ENCODE measurements around the gene TLR5. TPM values are rescaled to one million over a fixed set of nuclear protein-coding genes. Genes with fewer than 3 reads are reported as not detected.
"Not testable (repeated sequence)": the region's sequence is repeated elsewhere in the genome, so short reads cannot be mapped to it uniquely, and the experiment has no call there.

TLR5 gene
- total and polyA plus RNA-seq, 4 donors = 3.0 to 5.3 (median 3.9) TPM

DNA sequence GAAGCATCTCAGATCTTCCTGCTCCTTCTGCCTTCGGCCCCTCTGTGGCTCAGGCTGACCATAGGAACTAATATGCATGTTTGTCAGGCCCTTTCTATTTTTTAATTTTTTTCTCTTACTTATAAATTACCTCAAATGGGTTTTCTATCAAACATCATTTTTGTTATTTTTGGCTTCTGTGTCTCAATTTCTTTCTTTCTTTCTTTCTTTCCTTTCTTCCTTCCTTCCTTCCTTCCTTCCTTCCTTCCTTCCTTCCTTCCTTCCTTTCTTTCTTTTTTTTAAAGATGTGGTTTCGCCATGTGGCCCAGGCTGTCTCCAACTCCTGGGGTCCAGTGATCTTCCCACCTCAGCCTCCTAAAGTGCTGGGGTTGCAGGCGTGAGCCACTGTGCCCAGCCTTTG lies 36.2 kb upstream of the TLR5 start:
- WGBS (ENCODE audit: insufficient coverage) = no CpG with 5 or more reads among the region's 3 CpGs
- Histone ChIP-seq H3K27ac (ENCODE audit: low read depth, low read length) (no peak overlapping the region), H3K27me3 (ENCODE audit: control insufficient read depth, insufficient read depth, low read length) (no peaks in the 10 kb centered on the region), H3K4me3 (ENCODE audit: low read depth, low read length) (no peak overlapping the region), H3K4me1 (ENCODE audit: control insufficient read depth, insufficient read depth, low read length) (peaks cover 5% of the 10 kb centered on the region), H3K9me3 (ENCODE audit: control insufficient read depth, insufficient read depth, low read length) (no peaks in the 10 kb centered on the region), H3K36me3 (ENCODE audit: control insufficient read depth, insufficient read depth, low read length) (no peaks in the 10 kb centered on the region)
- no peak for DNase-seq (ENCODE audit: low read depth in 4 of 6, low spot score in 6 of 6)

DNA sequence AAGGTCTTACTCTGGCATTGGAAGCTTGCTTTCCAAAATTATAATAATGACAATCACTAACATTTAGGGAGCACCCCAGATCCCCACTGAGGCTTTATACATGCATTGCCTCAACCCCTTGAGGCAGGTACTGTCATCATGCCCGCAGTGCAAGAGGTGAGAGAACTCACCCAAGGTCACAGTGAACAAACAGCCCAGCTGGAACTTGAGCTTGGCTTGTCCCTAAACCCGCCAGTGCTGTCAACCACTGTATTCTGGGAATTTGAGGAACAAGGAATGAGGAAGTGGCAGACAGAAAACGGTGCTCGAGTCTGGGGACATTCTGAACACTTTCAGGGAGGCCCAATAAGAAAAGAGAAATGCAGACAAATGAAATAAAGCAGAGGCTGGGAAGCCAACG lies 34.6 kb upstream of the TLR5 start:
- H3K4me3 ChIP-seq (ENCODE audit: low read depth, low read length) = no peak overlapping the region
- no peaks in the 10 kb centered on the region for H3K9me3 ChIP-seq (ENCODE audit: control insufficient read depth, insufficient read depth, low read length)
- 80% methylated on average over 1 of the region's 5 CpGs for WGBS (ENCODE audit: insufficient coverage)
- H3K36me3 ChIP-seq (ENCODE audit: control insufficient read depth, insufficient read depth, low read length) = no peaks in the 10 kb centered on the region
- no peak for DNase-seq (ENCODE audit: low read depth in 4 of 6, low spot score in 6 of 6)
- H3K27ac ChIP-seq (ENCODE audit: low read depth, low read length) = no peak overlapping the region
- no peaks in the 10 kb centered on the region for H3K27me3 ChIP-seq (ENCODE audit: control insufficient read depth, insufficient read depth, low read length)
- peaks cover 5% of the 10 kb centered on the region for H3K4me1 ChIP-seq (ENCODE audit: control insufficient read depth, insufficient read depth, low read length)

DNA sequence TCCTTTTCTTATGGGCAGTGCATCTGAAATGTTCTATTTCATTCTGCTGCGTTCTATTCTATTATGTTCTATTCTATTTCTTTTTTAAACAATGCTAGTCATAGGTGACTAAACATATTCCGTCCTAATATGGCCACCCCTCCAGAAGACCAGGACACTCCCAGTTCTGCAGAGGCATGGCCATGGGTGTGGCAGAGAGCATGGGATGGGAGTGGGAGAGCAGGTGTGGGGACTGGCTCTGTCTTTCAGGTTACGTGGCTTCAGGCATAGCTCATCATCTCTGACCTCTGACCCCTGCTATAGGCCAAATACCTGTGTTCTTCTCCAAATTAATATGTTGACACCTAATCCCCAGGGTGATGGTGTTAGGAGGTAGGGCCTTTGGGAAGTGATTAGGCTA lies 33.4 kb upstream of the TLR5 start:
- Histone ChIP-seq H3K36me3 (ENCODE audit: control insufficient read depth, insufficient read depth, low read length) (no peaks in the 10 kb centered on the region), H3K27me3 (ENCODE audit: control insufficient read depth, insufficient read depth, low read length) (no peaks in the 10 kb centered on the region), H3K9me3 (ENCODE audit: control insufficient read depth, insufficient read depth, low read length) (no peaks in the 10 kb centered on the region), H3K4me3 (ENCODE audit: low read depth, low read length) (no peak overlapping the region), H3K4me1 (ENCODE audit: control insufficient read depth, insufficient read depth, low read length) (peaks cover 5% of the 10 kb centered on the region), H3K27ac (ENCODE audit: low read depth, low read length) (no peak overlapping the region)
- no peak for DNase-seq (ENCODE audit: low read depth in 4 of 6, low spot score in 6 of 6)
- no CpG with 5 or more reads among the region's 3 CpGs for WGBS (ENCODE audit: insufficient coverage)

DNA sequence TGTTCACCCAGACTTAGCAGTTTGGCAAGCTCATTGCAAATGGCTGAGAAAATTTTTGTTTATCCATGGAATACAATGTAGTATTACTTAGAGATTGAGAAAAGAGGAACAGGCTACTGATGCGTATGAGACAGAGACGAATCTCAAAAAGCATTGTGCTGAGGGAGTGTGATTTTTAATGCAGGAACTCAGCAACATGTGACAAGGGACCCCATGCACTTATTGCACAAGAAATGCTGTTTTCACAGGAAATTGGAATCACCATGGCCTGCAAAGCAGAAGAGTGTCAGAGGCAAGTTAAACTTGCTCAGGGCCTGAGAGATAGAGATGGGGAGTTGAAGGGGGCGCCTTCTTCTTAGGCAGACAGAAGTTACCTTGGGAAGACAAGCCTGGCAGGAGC lies 32.6 kb upstream of the TLR5 start:
- no peak overlapping the region for H3K27ac ChIP-seq (ENCODE audit: low read depth, low read length)
- H3K36me3 ChIP-seq (ENCODE audit: control insufficient read depth, insufficient read depth, low read length) = no peaks in the 10 kb centered on the region
- no peak overlapping the region for H3K4me3 ChIP-seq (ENCODE audit: low read depth, low read length)
- no peaks in the 10 kb centered on the region for H3K27me3 ChIP-seq (ENCODE audit: control insufficient read depth, insufficient read depth, low read length)
- H3K4me1 ChIP-seq (ENCODE audit: control insufficient read depth, insufficient read depth, low read length) = no peaks in the 10 kb centered on the region
- DNase-seq (ENCODE audit: low read depth in 4 of 6, low spot score in 6 of 6) = no peak
- WGBS (ENCODE audit: insufficient coverage) = 85% methylated on average over 3 of the region's 3 CpGs
- no peaks in the 10 kb centered on the region for H3K9me3 ChIP-seq (ENCODE audit: control insufficient read depth, insufficient read depth, low read length)

DNA sequence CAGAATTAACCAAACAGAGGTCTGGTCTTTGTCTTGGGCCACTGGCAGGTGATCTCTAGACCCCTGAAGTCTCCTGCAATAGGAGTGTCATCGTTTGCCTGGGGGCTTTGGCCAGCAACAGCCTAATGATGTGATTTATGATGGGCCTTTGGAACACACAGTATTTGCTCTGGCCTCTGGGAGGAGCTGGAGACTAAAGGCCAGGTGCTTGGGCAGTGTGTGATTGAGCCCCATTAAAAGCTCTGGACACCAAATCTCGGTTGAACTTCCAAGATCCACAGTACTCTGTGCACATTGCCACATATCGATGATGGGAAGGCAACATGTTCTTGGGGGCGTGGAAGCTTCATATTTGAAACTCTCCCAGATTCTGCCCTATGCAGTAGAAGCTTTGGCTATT lies 32.0 kb upstream of the TLR5 start:
- Histone ChIP-seq H3K9me3 (ENCODE audit: control insufficient read depth, insufficient read depth, low read length) (no peaks in the 10 kb centered on the region), H3K4me1 (ENCODE audit: control insufficient read depth, insufficient read depth, low read length) (no peaks in the 10 kb centered on the region), H3K36me3 (ENCODE audit: control insufficient read depth, insufficient read depth, low read length) (no peaks in the 10 kb centered on the region), H3K4me3 (ENCODE audit: low read depth, low read length) (no peak overlapping the region), H3K27me3 (ENCODE audit: control insufficient read depth, insufficient read depth, low read length) (no peaks in the 10 kb centered on the region), H3K27ac (ENCODE audit: low read depth, low read length) (no peak overlapping the region)
- 62% methylated on average over 3 of the region's 4 CpGs for WGBS (ENCODE audit: insufficient coverage)
- no peak for DNase-seq (ENCODE audit: low read depth in 4 of 6, low spot score in 6 of 6)

DNA sequence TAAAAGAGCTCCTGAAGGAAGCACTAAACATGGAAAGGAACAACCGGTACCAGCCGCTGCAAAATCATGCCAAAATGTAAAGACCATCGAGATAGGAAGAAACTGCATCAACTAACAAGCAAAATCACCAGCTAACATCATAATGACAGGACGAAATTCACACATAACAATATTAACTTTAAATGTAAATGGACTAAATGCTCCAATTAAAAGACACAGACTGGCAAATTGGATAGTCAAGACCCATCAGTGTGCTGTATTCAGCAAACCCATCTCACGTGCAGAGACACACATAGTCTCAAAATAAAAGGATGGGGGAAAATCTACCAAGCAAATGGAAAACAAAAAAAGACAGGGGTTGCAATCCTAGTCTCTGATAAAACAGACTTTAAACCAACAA lies 26.4 kb upstream of the TLR5 start:
- H3K36me3 ChIP-seq (ENCODE audit: control insufficient read depth, insufficient read depth, low read length); H3K27me3 ChIP-seq (ENCODE audit: control insufficient read depth, insufficient read depth, low read length); H3K9me3 ChIP-seq (ENCODE audit: control insufficient read depth, insufficient read depth, low read length); H3K4me1 ChIP-seq (ENCODE audit: control insufficient read depth, insufficient read depth, low read length); H3K27ac ChIP-seq (ENCODE audit: low read depth, low read length); H3K4me3 ChIP-seq (ENCODE audit: low read depth, low read length); DNase-seq (ENCODE audit: low read depth in 4 of 6, low spot score in 6 of 6): not testable (repeated sequence)
- no CpG with 5 or more reads among the region's 5 CpGs for WGBS (ENCODE audit: insufficient coverage)

DNA sequence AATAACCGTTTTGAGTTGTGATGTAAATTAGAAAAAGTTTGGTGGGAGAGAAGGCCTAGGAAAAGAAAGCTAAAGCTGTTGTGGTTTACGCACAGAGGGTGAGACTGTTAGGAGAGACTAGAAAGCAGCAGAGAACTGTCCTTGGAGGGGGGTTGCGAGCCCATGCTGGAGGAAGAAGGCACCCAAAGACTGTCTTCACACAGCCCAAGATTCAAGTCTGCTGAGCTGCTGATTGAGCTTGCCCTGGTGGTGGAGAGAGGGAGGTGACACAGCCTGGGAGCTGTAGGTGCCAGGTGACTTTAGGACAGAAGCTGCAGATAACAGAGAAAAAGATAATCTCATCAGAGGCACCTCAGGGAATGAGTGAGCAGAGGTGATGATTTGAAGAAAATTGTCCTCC lies 18.3 kb upstream of the TLR5 start:
- Histone ChIP-seq H3K36me3 (ENCODE audit: control insufficient read depth, insufficient read depth, low read length) (no peaks in the 10 kb centered on the region), H3K27ac (ENCODE audit: low read depth, low read length) (no peak overlapping the region), H3K9me3 (ENCODE audit: control insufficient read depth, insufficient read depth, low read length) (no peaks in the 10 kb centered on the region), H3K4me3 (ENCODE audit: low read depth, low read length) (no peak overlapping the region), H3K4me1 (ENCODE audit: control insufficient read depth, insufficient read depth, low read length) (no peaks in the 10 kb centered on the region), H3K27me3 (ENCODE audit: control insufficient read depth, insufficient read depth, low read length) (no peaks in the 10 kb centered on the region)
- 83% methylated on average over 2 of the region's 3 CpGs for WGBS (ENCODE audit: insufficient coverage)
- no peak for DNase-seq (ENCODE audit: low read depth in 4 of 6, low spot score in 6 of 6)

DNA sequence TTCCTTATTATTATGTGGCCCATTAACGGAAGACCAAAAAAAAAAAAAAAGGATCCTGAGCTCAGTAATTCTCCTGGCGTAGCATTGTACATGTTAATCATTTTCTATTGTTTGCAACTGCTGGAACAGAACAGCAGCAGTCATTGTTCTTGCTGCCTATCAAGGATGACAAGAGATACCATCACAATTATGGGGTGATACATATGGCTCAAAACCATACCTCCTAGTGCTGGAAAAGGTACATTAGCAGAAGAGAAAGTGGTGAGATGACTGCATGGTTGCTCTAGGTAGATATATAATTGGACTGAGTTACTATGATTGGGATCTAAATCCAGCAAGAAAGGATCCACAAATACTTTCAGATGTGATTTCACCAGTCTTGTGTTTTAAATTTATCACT lies 13.3 kb upstream of the TLR5 start:
- Histone ChIP-seq H3K27me3 (ENCODE audit: control insufficient read depth, insufficient read depth, low read length) (no peaks in the 10 kb centered on the region), H3K27ac (ENCODE audit: low read depth, low read length) (no peak overlapping the region), H3K36me3 (ENCODE audit: control insufficient read depth, insufficient read depth, low read length) (no peaks in the 10 kb centered on the region), H3K4me3 (ENCODE audit: low read depth, low read length) (no peak overlapping the region), H3K9me3 (ENCODE audit: control insufficient read depth, insufficient read depth, low read length) (no peaks in the 10 kb centered on the region), H3K4me1 (ENCODE audit: control insufficient read depth, insufficient read depth, low read length) (no peaks in the 10 kb centered on the region)
- DNase-seq (ENCODE audit: low read depth in 4 of 6, low spot score in 6 of 6) = no peak
- 80% methylated on average over 1 of the region's 2 CpGs for WGBS (ENCODE audit: insufficient coverage)

DNA sequence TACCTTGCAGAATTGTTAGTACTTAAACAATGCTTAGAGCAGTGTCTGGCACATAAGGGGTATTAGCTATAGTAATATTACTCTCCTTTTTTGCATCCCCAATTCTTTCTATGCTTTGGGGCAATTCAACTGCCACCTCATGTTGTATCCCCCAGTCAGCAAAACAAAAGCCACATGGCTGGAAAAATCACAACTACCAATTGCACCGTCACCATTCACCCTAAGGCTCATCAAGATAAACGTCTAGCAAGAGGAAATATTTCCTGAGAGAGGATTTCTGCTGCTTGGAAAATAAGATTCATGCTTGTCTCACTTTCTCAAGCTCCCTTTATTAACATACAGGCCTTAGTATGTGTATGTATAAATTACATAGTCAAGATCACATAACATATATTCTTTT lies 12.1 kb upstream of the TLR5 start:
- Histone ChIP-seq H3K36me3 (ENCODE audit: control insufficient read depth, insufficient read depth, low read length) (no peaks in the 10 kb centered on the region), H3K4me3 (ENCODE audit: low read depth, low read length) (no peak overlapping the region), H3K4me1 (ENCODE audit: control insufficient read depth, insufficient read depth, low read length) (no peaks in the 10 kb centered on the region), H3K27me3 (ENCODE audit: control insufficient read depth, insufficient read depth, low read length) (no peaks in the 10 kb centered on the region), H3K9me3 (ENCODE audit: control insufficient read depth, insufficient read depth, low read length) (no peaks in the 10 kb centered on the region), H3K27ac (ENCODE audit: low read depth, low read length) (no peak overlapping the region)
- no CpG with 5 or more reads among the region's 2 CpGs for WGBS (ENCODE audit: insufficient coverage)
- DNase-seq (ENCODE audit: low read depth in 4 of 6, low spot score in 6 of 6) = no peak

DNA sequence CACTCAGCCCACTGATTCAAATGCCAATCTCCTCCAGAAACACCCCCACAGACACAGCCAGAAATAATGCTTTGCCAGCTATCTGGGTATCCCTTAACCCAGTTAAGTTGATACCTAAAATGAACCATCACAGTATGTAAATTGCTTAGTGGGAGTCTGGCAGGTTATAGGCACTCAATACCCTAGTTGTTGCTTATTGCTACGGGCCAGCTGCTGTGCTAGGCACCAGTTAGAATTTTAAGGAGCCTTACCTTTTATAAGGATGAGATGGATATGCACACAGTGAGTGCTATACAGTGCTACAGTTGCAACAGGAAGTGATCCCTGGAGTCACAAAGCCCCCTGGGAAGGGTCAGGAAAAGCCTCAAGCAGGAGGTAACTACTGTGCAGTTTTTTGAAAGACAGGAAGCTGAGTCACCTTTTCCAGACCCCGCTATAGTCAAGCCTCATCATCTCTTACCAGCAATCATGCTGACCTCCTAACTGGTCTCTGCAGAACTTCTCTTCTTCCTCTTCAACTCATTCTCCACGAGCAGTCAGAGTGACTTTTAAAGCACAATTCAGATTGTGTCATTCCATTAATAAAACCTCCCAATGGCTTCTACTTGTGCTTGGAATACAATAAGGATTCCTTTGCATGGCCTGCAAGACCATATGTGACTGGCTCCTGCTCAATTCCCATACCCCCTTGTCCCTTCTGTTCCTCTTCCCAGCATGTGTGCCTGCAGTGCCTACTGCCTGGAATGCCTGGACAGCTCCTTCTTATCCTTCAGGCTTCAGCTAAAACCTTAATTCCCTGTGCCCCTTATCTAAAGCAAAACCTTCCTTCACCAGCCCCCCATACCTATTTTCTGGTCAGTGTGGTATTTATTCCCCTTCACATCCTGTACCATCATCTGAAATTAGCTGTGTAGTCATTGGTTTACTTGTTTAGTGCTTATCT lies 10.4 kb upstream of the TLR5 start:
- Histone ChIP-seq H3K4me1 (ENCODE audit: control insufficient read depth, insufficient read depth, low read length) (no peaks in the 10 kb centered on the region), H3K36me3 (ENCODE audit: control insufficient read depth, insufficient read depth, low read length) (no peaks in the 10 kb centered on the region), H3K4me3 (ENCODE audit: low read depth, low read length) (no peak overlapping the region), H3K27ac (ENCODE audit: low read depth, low read length) (no peak overlapping the region), H3K27me3 (ENCODE audit: control insufficient read depth, insufficient read depth, low read length) (no peaks in the 10 kb centered on the region), H3K9me3 (ENCODE audit: control insufficient read depth, insufficient read depth, low read length) (no peaks in the 10 kb centered on the region)
- no peak for DNase-seq (ENCODE audit: low read depth in 4 of 6, low spot score in 6 of 6)
- WGBS (ENCODE audit: insufficient coverage) = 81% methylated on average over 3 of the region's 3 CpGs
